GM19463 (cell line): Measurements from ENCODE around the gene DGKB.

Experiments used
- ATAC-seq: cut with Tn5 transposase; IDR thresholded peaks from one replicate; pipeline ENCODE4 v1.9.1; 2021; ENCODE audit warnings: mild to moderate bottlenecking, moderate library complexity; ENCODE audit not compliant: unreplicated experiment

Gene DGKB

DNA sequence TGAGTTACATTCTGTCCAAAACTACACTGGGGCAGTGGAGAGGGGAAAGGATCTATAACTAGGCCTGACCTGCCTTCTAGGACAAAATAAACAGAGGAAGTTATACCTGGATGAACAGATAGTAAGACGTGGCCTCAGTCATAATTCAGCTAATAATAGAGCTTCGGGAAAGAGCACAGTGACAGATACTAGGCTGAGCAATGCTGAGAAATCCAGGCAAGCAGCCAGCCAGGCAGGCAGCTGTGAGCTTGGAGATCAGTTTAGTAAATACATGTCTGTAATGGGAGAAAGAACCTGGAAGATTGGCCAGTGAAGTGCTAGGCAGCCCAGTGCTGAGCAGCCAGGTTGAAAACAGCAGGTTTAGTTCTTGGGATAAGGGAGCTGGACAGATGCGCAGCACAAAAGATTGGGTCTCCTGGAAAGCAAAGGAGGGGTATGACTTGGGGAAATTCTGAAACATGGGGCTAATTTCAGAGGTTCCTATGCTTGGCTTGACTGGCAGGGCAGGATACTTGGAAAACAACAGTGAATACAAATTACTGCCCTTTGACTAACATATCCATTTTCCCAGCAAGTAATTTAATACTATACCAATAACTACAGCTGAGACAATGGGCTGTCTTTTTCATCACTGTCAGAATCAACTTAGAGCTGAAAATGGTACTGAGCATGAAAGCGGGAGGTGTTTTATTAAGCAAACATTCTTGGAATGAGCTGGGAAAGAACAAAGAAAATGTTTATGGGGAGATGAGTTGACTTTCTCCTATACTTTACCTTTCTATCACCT, 140.8 kb downstream of the DGKB start:
- ATAC-seq, result no peak

GRCh38 chr7:14760730-14761478, 141.6 kb downstream of the DGKB start:
- ATAC-seq, result no peak

- ATAC-seq, result no peak
Observed at GRCh38 chr7:14759785-14760184, 142.8 kb downstream of the DGKB start.

DNA sequence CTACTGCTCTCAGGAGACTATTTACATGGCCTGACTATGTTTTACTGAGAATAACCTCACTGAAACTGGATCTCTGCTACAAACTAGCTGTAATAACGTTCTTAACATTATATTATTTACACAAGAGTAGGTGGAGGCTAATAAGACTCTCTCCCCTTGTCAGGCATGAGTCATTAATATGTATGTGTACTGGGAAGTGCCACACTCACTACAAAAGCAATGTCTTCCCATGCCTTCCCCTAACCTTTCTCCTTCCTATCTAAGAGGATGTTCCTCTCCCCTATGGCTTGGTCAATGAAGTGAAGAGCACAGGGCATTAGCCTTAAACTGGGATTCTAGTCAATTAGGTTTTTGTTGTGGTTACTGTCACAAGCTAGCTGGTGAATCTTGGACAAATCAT, 147.9 kb downstream of the DGKB start:
- no peak for ATAC-seq

- no peak for ATAC-seq
Observed at GRCh38 chr7:14752301-14752700, 150.2 kb downstream of the DGKB start.

- ATAC-seq, result no peak
Observed at GRCh38 chr7:14751461-14751860, 151.1 kb downstream of the DGKB start.

DNA sequence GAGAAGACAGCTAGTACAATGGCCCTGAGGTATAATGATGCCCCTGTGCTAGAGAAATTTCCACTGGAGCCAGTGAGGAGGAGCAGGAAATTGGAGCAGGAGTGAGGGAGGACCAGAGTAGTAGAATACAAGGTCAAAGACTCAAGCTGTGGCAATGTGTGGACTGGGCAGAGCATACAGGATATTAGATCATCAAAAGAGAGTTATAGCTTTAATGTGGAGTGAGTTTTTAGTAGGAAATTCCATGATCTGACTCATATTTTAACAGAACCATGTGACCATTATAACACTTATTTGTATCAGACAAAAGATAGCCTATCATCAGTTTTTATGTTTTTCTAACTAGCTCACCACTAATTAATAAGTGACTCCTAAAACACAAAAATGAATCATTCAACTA, 154.1 kb downstream of the DGKB start:
- ATAC-seq, result no peak

GRCh38 chr7:14747701-14748100, 154.8 kb downstream of the DGKB start:
- ATAC-seq, result no peak

DNA sequence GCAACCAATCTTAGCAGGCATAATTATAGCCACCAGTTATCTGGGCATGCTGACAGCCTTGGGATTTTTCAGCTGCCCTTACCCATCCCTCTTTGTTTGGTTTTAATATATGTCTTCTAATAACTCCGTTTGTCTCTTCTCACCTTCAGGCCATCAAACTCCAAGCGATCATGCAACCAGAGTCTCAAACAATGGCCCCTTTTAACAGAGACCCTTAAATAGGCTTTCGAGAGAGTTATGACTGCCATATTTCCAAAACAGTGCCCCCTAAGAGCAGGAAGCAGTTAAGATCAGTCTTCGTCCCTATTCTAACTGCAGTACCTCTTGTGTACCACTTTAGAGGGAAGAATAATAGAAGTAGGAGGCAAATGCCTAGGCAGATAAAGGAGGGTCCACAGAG, 157.5 kb downstream of the DGKB start:
- no peak for ATAC-seq

DNA sequence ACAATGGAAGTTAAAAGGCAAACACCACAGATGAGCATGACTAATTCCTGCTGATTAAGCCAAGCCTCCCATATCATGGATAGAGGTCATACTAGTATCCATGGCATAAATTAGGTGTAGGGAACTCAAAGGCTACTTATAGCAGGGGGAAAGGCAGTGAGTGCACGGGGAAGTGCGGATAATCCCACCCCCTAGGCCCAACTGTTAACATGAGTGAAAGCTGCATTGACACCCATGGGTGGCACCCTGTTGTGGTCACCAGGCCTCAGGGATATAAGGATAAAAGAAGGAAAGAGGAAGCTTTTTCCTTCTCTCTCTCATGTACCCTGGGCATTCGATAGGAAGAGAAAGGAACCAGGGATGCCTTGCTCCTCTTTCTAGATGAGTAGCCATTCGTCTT, 161.9 kb downstream of the DGKB start:
- no peak for ATAC-seq

DNA sequence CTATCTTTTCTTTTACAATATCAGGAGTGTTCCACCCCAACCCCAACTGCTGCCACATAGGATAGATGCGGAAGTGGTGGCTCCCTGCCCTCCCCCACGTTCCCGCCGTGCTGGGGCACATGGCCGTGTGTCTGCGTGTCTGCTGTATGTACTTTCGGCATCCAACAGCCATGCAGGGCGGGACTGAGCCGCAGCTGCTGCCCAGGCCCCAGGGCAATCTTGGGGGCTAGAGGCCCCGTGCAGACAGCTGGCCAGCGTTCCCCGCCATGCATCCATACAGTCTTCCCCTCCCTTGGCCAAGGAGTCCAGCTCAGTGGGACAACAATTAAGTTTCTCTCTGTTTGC, 162.7 kb downstream of the DGKB start:
- no peak for ATAC-seq

DNA sequence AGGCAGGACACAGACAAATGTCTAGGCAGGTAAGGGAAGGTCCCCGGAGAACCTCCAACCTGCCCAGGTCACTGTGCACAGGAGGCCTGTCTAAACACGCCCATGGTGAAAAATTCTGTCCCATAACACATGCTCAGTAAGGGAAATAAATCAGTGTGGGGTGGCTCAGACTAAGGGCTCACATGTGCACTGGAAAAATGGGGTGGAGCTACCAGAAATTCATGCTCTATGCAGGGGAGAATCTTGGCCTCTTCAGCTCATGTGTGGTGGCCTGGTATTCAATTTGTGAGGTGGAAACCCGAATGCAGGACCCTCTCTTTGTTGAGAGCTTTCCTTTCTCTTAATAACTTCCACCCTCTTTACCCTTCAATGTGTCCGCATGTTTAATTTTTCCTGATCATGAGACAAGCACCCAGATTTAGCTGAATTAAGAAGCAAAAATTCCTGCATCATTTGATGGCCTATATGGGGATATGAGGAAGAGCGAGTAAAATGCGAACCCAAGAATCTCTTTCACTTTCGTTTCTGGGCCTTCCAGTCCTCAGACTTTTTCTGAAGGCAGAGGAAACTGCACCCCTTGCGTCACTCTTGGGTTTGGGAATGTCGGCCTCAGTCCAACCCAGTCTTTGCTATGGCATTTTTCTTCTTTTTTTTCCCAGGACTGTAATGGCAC, 163.2 kb downstream of the DGKB start:
- no peak for ATAC-seq

DNA sequence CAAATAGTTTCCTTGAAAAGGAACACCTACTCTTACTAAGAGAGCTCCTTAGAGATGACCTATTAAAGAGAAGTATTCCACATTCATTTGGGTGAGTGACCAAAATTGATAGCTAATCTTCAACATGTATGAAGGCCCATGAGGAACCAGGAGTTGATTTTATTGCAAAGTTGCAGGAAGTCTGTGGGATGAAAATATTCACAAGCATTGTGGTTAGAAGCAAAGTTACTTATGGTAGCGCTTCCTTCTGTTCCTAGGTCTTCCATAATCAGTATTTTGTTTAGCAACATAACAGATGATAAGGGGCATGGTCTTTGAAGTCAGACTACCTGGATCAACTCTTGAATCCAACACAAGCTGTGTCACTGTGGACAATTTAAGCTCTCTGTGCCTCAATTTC, 164.5 kb downstream of the DGKB start:
- no peak for ATAC-seq

- no peak for ATAC-seq
Observed at GRCh38 chr7:14734839-14735321, 167.7 kb downstream of the DGKB start.

DNA sequence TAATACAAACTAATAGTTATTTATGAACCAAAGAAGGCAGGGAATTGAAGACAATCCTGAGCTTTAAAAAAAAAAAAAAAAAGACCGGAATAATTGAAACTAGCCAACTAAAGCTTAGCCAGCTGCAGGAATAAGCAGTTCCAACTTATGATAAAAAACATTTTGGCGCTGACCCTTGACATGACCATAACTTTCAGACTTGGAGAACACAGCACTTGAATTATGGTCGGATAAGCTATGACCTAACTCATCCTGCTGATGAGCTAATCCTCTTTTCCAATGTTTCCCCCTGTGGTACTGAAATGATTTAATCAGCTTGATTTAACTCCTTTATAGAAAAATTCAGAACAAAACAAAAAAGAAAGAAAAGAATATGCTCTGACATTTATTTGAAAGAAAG, 181.8 kb downstream of the DGKB start:
- ATAC-seq, result no peak

DNA sequence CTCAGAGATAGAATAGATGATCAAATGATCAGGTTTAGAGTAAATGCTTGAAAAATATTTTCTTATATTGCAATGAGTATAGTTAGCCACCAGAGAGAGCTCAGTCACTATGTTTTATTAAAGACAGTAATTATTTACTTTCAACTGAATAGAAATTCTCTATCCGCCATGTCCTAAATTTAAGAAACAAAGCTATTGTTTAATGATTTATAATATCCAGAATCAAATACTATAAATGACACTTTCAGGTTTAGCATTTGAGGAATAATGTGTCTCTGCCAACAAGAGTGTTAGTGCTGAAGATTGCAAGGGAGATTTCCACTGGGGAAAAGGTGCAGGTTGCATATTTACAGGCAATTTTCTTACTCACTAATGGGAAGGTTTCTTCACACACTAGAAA, 184.7 kb downstream of the DGKB start:
- ATAC-seq, result no peak

GRCh38 chr7:14717169-14717568, 185.4 kb downstream of the DGKB start:
- no peak for ATAC-seq

DNA sequence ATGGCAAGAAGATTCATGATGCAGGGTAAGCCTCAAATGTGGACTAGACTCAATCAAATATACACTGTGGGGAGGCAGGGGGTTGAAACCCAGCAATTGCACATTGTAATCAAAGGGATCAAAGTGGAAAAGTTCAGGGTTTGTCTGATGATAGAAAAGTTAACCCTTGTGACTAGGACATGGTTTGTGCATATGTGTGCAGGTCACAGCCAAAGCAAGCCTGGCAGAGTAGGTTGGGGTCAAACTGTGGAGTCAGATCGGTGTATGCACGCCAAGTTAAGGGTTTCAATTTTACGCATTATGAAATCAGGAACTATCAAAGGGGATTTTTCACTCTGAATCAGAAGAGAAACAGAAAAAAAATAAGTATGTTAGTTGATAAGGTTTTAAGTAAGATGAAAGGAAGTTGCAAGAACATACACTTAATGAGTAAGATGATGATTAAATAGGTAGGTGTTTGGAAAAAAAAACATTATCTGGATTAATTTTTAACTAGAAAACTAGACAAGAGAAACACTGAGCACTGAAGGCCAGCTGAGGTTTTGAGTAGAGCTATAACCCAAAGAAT, 188.3 kb downstream of the DGKB start:
- peak; percentile 96 for ATAC-seq

GRCh38 chr7:14698239-14698638, 204.3 kb downstream of the DGKB start:
- ATAC-seq, result peak; percentile 54

GRCh38 chr7:14697684-14698083, 204.9 kb downstream of the DGKB start:
- ATAC-seq, result no peak

GRCh38 chr7:14691597-14692203, 210.9 kb downstream of the DGKB start:
- peak; percentile 46 for ATAC-seq
